Glomerular visceral epithelial cell (primary cell): ENCODE measurements around the gene ABCB7.
"Not testable (repeated sequence)": the region's sequence is repeated elsewhere in the genome, so short reads cannot be mapped to it uniquely, and the experiment has no call there.

Experiments
- DNase-seq: peaks from one replicate; pipeline ENCODE4 v3.0.0-alpha.2; 2016; ENCODE audit errors: extremely low spot score

ABCB7 gene

GRCh38 chrX:75155827-75156525 is at the start of gene ABCB7:
Gene ABCB7 (minus strand): TSS chrX:75156283. CDS start chrX:75156272, 11 bp downstream.
- DNase-seq, result peak; percentile 61

GRCh38 chrX:75188415-75189206 is 32.5 kb upstream of the ABCB7 start:
- not testable (repeated sequence) for DNase-seq

- DNase-seq, result peak; percentile 8
Measured at GRCh38 chrX:75181721-75182120, 25.6 kb upstream of the ABCB7 start.

GRCh38 chrX:75179536-75180293 is 23.6 kb upstream of the ABCB7 start:
- DNase-seq, result not testable (repeated sequence)

- DNase-seq, result not testable (repeated sequence)
Measured at GRCh38 chrX:75172257-75172890, 16.3 kb upstream of the ABCB7 start.

GRCh38 chrX:75158054-75158453 is 2.0 kb upstream of the ABCB7 start:
- no peak for DNase-seq

GRCh38 chrX:75156531-75156945 is 455 bp upstream of the ABCB7 start:
- peak; percentile 6 for DNase-seq

- no peak for DNase-seq
Measured at GRCh38 chrX:75155447-75155826, 646 bp downstream of the ABCB7 start.

GRCh38 chrX:75154871-75155270 is 1.2 kb downstream of the ABCB7 start:
- no peak for DNase-seq

- DNase-seq, result no peak
Measured at GRCh38 chrX:75151827-75152592, 4.1 kb downstream of the ABCB7 start.

GRCh38 chrX:75149654-75150053 is 6.4 kb downstream of the ABCB7 start:
- no peak for DNase-seq

GRCh38 chrX:75132672-75133071 is 23.4 kb downstream of the ABCB7 start:
- DNase-seq, result no peak

GRCh38 chrX:75131973-75132627 is 24.0 kb downstream of the ABCB7 start:
- no peak for DNase-seq

- DNase-seq, result not testable (repeated sequence)
Measured at GRCh38 chrX:75129069-75129468, 27.0 kb downstream of the ABCB7 start.

GRCh38 chrX:75118296-75118695 is 37.8 kb downstream of the ABCB7 start:
- no peak for DNase-seq

GRCh38 chrX:75115707-75116413 is 40.2 kb downstream of the ABCB7 start:
- DNase-seq, result no peak

GRCh38 chrX:75114638-75115037 is 41.4 kb downstream of the ABCB7 start:
- DNase-seq, result no peak

GRCh38 chrX:75113664-75114063 is 42.4 kb downstream of the ABCB7 start:
- DNase-seq, result no peak

GRCh38 chrX:75107863-75108509 is 48.1 kb downstream of the ABCB7 start:
- DNase-seq, result no peak
